Right ventricle myocardium inferior (tissue), 1 donor: Measurements from ENCODE around the gene ITPKA. TPM values are rescaled to one million over a fixed set of nuclear protein-coding genes. Genes with fewer than 3 reads are reported as not detected.
A peak's percentile ranks its signal among the peaks of the same experiment; 100 is the strongest.

Source experiments
- ATAC-seq: fragments of 200-7000 bp; cut with Tn5 transposase; one replicate; pipeline ENCODE4 v1.9.1; 2020; ENCODE audit warnings: mild to moderate bottlenecking, moderate library complexity
- DNase-seq: peaks from one replicate; pipeline ENCODE4 v3.0.0; 2021; ENCODE audit errors: missing footprints
- intact Hi-C: fragments of 100-400 bp; cut with DNase I; formaldehyde crosslinking; loops from one replicate; pipeline ENCODE4 v1.11.0; 2022
- total RNA-seq: library from RNA; stranded (reverse); fragmentation: NEBNext Ultra II Directional; extraction: Animal tissue kit (Norgen Biotek cat#: 25700); gene quantifications from one replicate; pipeline ENCODE4 v1.2.1, GENCODE V29; 2021
- donor health status: DM: no; HTN: yes; CAD: no; lungs with severe emphysema.

ITPKA gene
- total RNA-seq, 1 donor from 2014 or later: 2.7 TPM

DNA sequence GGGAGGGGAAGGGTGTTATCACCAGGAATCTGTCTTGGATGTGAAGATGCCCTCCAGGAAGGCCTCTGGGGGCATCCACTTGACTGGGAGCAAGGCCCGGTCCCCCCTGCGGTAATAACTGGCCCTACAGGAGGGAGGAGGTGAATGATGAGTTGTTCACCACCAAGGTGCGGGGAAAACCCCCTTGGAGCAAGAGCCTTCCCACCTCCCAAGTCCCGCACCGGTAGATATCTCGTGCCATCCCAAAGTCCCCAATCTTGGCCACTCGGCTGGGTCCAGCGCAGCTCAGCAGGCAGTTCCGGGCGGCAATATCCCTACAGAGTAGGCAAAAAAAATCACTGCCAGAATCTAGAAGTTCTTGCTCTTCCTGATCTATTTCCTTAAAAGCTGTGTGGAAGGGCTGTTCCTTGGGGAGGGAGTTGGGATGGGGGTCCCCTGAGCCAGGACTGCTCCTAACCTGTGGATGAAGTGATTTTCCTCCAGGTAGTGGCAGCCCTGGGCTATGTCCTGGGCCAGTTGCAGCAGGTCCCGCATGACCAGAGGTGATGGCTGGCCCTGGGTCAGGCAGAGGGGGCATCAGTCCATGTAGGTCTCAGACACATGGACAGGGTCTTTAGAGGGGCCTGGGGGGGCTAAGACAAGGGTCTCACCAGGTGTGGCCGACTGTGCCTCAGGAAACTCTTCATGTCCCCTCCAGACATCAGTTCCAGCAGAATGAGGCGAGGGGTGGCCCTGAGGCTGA, 11.2 kb downstream of the ITPKA start:
- DNase-seq: no peak
- no peak for ATAC-seq

DNA sequence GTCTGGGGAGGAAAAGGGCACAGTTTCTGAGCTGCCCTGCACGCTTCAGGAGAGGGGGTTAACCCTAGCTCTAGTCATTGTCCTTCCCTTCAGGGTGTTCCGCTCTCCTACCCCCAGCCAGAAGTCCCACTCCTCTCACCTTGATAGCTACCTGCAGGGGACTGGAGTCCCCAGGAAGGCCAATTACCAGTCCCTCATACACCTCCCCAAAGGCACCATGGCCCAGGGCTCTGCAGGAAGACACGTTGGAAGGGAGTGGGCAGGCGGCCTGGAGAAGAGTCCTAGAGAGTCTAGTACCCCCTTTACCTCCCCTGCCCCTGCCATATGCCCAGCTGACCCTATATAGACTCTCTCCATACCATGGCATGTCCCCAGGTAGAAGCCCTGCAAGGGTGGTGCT, 12.1 kb downstream of the ITPKA start:
- intact Hi-C loops: no loop called here
- DNase-seq (no peak), ATAC-seq (no peak)

More for the DNA sequence above, 11.2 kb downstream of the ITPKA start:
- intact Hi-C loops: no loop called here

DNA sequence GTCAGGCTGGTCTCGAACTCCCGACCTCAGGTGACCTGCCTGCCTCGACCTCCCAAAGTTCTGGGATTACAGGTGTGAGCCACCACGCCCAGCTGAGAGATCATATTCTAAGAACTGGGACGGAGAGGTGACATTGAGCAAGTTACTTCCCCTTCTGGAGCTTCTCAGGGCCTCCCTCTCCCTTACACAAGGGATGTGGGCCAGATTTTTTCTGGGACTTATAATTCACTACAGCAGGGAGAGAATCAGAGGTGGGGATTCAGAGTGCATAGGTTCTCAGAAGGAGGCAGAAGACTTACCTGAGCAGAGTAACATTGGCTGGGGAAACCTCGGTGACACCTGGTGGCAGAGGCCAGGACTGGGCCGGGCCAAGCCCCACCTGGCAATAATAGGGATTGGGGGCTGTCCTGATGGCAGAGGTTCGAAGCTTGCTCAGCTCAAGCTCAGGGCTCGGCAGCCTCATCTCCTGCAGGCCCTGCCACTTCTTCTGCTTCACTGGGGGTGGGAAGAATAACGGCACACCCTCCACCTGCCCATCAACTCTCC, 13.2 kb downstream of the ITPKA start:
- ATAC-seq: no peak
- intact Hi-C loops: no loop called here
- DNase-seq: no peak

DNA sequence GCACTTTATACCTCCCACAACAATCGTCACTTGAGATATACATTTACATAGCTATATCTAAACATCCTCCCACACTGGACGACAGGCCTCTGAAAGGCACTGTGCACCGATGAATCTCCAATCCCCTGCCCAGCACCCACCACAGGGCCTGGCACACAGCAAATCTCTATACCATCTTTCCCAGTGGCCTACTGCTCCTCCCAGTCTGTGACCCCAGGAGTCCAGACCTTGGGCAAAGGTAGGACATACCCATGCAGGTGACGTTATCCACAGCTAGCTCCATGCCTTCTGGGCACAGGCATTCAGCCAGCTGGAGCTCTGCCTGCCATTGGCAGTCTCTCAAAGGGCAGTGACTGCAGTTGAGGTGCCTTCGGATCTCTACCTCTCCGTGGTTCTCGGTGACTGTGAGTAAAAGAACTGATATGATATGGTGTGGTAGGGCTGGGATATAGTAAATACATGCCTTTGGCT, 14.2 kb downstream of the ITPKA start:
- DNase-seq: no peak
- ATAC-seq: no peak
- intact Hi-C loops: no loop called here

DNA sequence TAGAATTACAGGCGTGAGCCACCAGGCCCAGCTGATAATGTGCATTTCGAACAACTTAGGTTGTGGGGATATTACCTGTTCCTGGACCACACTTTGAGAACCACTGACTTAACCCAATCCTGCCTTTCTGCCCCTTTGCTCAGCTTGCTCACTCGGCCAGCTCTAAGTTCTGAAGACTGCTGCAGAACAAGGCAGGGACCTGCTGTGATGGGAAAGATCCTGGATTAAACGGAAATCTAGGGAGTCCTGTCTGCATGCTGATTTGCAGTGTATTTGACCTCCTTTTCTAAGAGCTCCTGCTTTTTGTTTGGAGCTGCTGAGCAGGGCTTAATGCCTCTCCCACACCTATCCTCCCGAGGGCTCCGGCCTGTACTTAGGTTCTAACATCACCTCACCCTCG, 17.1 kb downstream of the ITPKA start:
- DNase-seq: no peak
- intact Hi-C loops: no loop called here
- ATAC-seq: no peak

DNA sequence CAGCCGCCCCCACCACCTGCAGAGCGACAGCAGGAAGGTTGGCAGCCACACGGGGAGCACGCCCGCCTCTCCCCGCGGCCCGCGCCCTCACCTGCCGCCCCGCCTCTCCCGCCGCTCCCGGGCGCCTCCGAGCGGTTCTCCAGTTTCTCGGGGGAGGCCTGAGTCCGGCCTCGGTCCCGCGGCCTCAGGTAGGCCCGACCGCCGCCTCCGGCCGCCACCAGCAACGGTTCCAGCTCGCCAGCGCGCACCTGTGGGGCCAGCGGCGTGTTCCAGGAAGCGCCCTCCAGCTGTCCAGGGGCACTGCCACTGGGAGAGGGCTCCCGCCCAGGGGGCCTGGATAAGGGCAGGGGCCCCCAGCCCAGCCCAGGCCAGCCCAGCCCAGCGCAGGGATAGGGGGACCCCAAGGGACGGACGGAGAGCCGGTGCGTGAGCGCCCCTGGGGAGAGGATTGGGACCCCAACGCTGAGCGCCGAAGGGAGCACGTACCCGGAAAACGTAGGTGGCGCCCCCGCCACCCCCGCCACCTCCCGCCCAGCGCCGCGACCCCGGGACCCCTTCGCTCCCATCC, 17.7 kb downstream of the ITPKA start:
- no peak for ATAC-seq
- intact Hi-C loops: no loop called here
- DNase-seq: no peak

DNA sequence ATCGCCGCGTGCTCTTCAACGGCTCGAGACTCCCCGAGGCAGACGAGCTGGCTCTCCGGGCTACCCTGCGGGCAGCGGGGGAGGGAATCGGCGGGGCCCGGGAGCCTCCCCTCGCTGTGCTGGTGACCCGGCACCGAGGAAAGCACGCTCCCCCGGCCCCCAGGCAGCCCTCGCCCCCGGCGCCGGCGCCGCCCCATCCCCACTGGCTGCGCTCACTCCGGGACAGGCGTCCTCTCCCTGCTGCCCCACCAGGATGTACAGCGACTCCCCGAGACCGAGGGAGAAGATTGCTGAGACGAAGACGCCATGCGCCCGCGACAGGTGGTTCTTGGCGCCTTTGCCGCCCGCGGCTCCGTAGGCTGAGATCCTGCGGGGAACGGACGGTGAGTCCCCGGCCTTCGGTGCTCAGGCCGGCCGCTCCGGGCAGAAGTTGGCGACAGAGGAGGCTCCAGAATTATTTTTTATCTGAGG, 18.3 kb downstream of the ITPKA start:
- ATAC-seq (no peak), DNase-seq (no peak)
- intact Hi-C loops: no loop called here

DNA sequence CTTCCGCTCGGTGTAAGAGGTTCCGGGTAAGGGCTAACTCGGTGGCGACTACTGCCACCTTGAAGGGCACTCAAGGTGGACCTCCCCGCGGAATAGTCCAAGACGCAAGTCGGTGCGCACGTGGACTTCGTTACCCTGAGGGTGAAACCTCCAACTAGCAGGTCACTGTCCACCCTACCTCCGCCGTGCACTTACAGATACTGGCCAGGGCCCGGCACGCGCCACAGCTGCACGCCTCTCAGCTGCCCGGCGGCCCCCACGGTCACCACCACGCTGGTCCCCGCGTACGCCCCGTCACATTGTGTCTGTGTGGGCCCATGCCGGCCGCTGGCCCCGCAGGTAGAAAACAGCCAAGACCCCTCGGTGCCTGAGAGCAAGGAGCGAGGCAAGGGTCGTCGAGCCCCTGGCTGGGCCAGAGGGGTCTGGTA, 18.9 kb downstream of the ITPKA start:
- peak; percentile 21 for ATAC-seq
- no peak for DNase-seq
- intact Hi-C loops: no loop called here

DNA sequence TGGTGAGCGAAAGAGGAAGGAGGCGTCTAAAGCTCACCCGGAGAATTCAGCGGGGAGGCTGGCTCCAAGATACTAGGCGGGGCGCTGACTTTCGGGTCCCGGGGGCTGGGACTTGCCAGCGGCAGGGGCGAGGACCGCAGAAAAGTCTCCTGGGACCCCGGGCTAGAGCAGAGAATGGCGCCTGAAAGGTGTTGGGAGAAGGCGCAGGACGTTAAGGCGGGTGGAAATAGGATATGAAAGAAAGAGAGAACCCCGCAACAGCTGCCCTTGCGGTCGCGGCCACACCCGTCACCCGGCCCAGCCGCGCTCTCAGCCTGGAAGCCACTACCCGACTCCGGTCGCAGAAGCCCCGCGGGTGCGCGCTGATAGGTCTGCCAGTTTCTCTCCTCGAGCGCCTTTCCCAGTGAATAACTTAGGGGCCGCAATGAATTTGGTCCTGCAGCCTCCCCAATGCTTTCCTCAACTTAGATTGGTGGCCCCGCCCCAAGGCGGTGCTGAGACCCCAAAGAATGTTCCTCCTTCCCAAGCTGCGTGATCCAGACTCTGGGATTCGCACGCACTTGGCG, 19.3 kb downstream of the ITPKA start:
- ATAC-seq (no peak), DNase-seq (no peak)
- intact Hi-C loops: no loop called here

DNA sequence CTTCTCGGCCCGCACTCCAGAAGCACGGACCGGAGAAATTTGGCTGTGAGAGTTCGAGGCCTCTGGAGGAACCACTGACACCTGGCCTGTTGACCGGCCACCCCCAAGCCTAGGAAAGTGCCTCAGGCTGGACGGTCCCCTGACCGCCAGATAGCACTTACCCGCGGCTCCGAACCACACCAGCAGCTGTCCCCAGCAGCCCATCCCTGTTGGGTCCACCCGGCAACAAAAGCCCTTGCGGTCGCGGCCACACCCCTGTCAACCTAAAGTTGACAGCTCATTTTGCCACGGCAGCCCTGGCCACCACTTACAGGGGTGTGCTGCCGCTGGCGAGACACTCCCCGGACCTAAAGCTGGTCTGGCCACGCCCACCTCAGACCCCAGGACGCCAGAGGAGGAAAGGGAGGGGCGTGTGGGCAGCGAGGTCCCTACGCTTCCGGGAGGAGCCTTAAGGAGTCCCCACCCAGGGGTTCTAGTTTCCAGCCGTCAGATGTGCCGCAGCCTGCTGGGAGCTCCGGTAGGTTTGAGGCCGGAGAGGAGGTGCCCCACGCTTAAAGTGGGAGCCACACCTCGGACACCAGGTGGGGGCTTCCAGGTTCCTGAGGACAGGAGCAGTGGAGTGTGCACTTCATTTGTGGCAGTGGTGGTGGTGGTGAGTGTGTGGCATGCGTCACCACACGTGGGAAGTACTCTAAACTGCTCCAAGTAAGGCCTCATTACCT, 20.0 kb downstream of the ITPKA start, which contains the start of gene LTK:
Gene LTK (minus strand): TSS at position 322 of the 722 bp plus-strand sequence. CDS start 118 bp downstream, at position 204.
- DNase-seq (no peak), ATAC-seq (no peak)
- intact Hi-C loops: no loop called here

DNA sequence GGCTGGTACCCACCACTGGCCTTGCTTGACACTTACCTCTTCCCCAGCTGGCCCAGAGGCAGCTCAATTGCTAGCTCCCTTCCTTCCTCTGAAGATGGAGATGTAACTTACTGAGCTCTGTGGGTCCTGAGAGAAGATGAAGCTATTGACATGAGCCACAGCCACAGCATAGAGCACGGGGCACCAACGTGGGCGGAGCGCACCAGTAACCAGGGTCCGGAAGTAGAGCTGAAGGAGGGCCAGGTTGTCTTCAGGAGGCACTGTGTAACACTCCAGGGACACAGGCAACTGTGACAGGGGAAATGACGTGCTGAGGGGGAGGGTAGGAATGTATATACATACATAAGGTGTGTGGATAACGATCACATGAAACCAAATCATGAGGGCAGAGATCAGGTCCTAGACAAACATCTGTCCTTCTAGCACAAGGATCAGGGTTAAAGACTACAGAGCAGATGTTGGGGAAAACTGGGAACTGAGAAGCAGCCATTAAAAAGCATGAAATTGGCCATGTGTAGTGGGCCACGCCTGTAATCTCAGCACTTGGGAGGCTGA, 24.3 kb downstream of the ITPKA start:
- ATAC-seq (no peak), DNase-seq (no peak)
- intact Hi-C loops: no loop called here

DNA sequence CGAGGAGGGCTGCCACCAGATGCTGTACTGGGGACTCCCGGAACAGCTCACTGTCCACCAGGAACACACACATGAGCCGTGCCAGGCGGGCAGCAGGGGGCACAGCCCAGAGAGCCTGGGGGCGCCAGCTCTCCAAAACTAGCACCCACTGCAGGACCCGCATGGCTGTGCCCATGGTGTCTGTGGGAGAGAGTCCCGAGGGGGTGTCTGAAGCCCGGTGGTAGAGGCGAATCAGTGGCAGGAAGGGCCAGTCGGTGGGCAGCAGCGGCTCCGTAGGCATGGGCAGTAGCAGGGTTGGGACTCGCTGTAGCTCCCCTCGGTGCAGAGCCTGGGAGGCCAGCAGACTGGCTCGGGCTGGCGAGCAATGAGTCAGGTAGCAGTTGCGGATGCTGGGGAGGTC, 27.0 kb downstream of the ITPKA start:
- intact Hi-C loops: no loop called here
- ATAC-seq (no peak), DNase-seq (no peak)

DNA sequence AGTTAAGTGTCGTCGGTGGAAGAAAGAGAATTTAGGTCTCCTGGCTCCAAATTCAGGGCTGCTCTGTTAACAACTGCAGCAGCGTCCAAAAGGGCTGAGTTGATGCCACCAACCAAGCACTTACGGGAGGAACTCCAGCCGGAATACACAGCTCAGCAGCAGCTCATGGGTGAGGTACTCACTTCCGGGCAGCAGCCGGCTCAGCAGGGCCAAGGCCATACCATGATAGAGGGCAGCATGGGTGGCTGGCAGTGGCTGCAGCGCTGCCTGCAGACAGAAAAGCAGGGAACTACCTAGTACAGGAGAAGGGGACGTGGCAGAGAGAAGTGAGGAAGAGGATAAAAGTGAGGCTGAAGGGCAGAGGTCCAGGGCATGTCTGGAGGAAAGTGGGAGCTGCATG, 27.9 kb downstream of the ITPKA start:
- intact Hi-C loops: no loop called here
- DNase-seq (no peak), ATAC-seq (no peak)

DNA sequence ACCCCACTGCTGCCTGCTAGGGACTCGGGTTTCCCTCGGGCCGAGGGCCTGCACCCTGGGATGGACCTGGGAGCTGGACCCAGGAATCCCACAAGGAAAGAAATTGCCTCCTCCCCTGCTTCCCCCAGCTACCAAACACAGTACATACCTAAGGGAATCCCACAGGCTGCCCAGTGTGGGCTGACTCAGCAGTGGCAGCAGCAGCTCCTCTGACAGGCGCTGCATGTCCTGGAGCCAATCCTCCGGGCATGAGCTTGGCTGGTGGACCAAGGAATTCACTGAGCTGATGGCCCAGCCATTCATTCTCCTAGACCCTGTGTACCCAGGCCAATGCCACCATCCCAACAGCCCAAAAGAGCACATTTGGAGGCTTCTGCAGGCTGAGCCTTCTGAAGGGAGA, 29.4 kb downstream of the ITPKA start:
- intact Hi-C loops: no loop called here
- no peak for DNase-seq
- no peak for ATAC-seq

DNA sequence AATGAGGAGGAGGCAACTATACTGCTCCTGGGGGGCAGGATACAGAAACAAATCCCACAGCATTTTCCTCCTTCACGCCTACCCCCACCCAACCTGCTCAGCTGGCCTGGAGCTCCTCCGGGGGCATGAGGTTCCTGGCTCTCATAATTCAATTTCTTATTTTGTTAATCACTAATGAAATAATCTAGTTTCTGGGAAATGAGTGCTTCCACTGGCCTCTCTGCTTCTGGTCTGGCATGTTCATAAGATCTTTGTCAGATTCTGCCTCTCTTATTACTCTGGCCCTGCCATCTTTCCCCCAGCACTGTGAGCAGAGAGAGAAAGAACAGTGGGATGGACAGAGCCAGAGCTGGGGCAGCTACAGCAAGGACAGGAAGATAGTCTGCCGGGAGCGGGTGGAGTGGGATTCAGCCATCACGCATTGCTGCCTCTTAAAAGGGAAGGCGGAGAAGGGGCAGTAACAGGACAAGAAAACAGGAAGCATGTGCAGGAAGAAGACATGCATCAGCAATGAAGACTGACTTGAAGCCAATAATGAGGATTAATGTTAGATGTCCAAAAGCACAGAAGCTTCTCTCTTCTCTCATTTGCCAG, 36.8 kb downstream of the ITPKA start:
- no peak for DNase-seq
- intact Hi-C loops: no loop called here
- ATAC-seq: no peak

DNA sequence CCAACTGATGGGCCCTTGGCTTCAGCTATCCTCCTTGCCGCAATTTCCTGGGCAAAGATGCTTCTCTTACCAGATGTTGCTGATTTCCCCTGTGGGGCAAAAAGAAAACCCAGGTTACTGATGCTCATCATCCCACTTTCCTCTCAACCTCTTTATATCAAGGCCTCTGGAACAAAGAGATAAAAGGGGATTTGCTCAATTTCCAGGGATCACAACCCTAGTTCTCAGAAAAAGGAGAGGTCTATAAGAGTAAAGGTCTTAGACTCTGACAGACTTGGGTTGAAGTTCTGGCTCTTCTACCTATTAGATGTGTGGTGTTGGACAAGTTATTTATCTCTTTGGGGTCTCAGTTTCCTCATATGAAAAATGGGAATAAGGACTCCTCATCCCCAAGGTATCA, 41.9 kb downstream of the ITPKA start:
- DNase-seq: no peak
- intact Hi-C loops: no loop called here
- ATAC-seq: no peak

DNA sequence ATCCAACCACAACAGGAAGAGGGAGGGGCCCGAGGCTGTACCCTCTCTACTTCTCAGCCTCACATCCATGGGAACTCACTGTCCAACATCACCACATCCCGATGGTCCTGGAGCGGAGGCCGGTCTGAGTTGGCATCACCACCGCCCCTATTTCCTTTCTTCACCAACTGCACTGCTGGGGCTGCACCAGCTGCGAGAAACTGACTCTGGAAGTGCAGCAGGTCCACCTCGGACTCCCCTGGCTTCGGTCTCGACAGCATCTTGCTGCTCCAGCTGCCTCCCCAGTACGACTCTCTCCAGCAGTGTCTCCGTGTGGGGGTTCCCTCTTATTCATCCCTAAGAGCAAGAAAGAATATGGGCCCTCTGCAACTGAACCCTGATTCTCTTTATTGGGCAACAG, 43.2 kb downstream of the ITPKA start:
- ATAC-seq (no peak), DNase-seq (no peak)
- intact Hi-C loops: no loop called here

DNA sequence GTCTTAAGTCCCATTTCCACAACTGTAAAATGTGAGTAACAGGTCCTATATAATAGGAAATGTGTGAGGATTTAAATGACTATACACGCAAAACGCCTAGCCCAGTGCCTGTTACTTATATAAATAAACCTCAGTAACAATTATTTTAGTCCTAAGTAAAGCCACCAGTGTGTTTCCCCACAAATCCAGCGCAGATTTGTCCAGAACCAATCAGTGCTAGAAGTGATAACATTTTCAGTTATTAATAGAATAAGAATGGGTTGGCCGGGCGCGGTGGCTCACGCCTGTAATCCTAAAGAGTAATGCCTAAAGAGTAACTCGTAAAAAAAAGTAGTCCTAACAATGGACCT, 49.8 kb downstream of the ITPKA start:
- ATAC-seq: no peak
- intact Hi-C loops: no loop called here
- no peak for DNase-seq

DNA sequence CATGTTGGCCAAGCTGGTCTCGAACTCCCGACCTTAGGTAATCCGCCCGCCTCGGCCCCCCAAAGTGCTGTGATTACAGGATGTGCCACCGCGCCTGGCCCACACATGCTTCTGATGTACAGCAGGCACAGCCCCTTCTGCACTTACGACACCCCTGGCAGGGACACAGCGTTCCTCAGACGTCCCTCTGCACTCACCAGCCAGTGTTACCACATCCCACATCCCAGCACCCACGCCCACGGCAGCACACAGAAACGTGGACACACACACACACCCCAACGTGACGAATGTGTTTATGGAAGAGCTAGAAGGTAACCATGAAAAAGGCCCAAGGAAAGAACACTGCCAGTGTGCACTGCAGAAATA, 51.0 kb downstream of the ITPKA start:
- DNase-seq (peak; percentile 76), ATAC-seq (peak; percentile 37)
- intact Hi-C loops: no loop called here
